HepG2 (cell line): ENCODE results near the gene PDILT. TPM values are rescaled to one million over a fixed set of nuclear protein-coding genes. Genes with fewer than 3 reads are reported as not detected.
A peak's percentile ranks its signal among the peaks of the same experiment; 100 is the strongest.

Source experiments
- CCDC6 ChIP-seq: sonication (generic); formaldehyde crosslinking; IDR thresholded peaks from 2 replicates; pipeline ENCODE4 v1.8.1; 2022; ENCODE audit warnings: mild to moderate bottlenecking, missing genetic modification reagents, moderate library complexity
- FOXO1 ChIP-seq: sonication (generic); formaldehyde crosslinking; IDR thresholded peaks from 2 replicates; pipeline ENCODE4 v1.4.0; 2020; ENCODE audit warnings: missing genetic modification reagents
- HMGA1 ChIP-seq: sonication (generic); formaldehyde crosslinking; conservative IDR thresholded peaks from 2 replicates; pipeline ENCODE4 v1.4.0; 2020; ENCODE audit warnings: missing genetic modification reagents
- KAT7 ChIP-seq: IDR thresholded peaks from 2 replicates; pipeline ENCODE4 v1.6.1; 2018; ENCODE audit warnings: borderline replicate concordance, missing compliant biosample characterization
- KMT2A ChIP-seq: sonication (generic); formaldehyde crosslinking; IDR thresholded peaks from 2 replicates; pipeline ENCODE4 v1.4.0; 2020; ENCODE audit warnings: missing genetic modification reagents
- MAZ ChIP-seq, 2 experiments: sonication (generic) in 1 of 2; formaldehyde crosslinking in 1 of 2; IDR thresholded peaks; 2 replicates each; pipeline versions ENCODE4 v1.5.0 to v1.6.1; 2012 to 2020; ENCODE audit warnings: low read depth in 2 of 2, mild to moderate bottlenecking in 2 of 2, borderline replicate concordance in 1 of 2, improper control_type of control experiment in 1 of 2, low read length in 1 of 2, missing genetic modification reagents in 1 of 2, moderate library complexity in 1 of 2
- MXI1 ChIP-seq: IDR thresholded peaks from 3 replicates; pipeline ENCODE4 v1.6.1; 2012; ENCODE audit warnings: low read depth, low read length, inconsistent platforms, borderline replicate concordance
- NFRKB ChIP-seq: fragments of 450-650 bp; IDR thresholded peaks from 2 replicates; pipeline ENCODE4 v1.6.1; 2017
- RFXANK ChIP-seq: IDR thresholded peaks from 2 replicates; pipeline ENCODE4 v1.6.1; 2016
- TGIF2 ChIP-seq: IDR thresholded peaks from 2 replicates; pipeline ENCODE4 v1.6.1; 2016; ENCODE audit warnings: control low read depth, missing compliant biosample characterization
- TSC22D2 ChIP-seq: sonication (generic); formaldehyde crosslinking; IDR thresholded peaks from 2 replicates; pipeline ENCODE4 v1.5.1; 2020; ENCODE audit warnings: missing genetic modification reagents, mild to moderate bottlenecking, borderline replicate concordance
- YY1 ChIP-seq: IDR thresholded peaks from 2 replicates; pipeline ENCODE4 v1.6.1; 2011; ENCODE audit warnings: low read length, low read depth, moderate library complexity, mild to moderate bottlenecking; ENCODE audit not compliant: insufficient read depth, insufficient replicate concordance
- ZBTB7B ChIP-seq: sonication (generic); formaldehyde crosslinking; IDR thresholded peaks from 2 replicates; pipeline ENCODE4 v1.4.0; 2020; ENCODE audit warnings: missing genetic modification reagents
- ZNF329 ChIP-seq: sonication (generic); formaldehyde crosslinking; IDR thresholded peaks from 2 replicates; pipeline ENCODE4 v1.9.0; 2021; ENCODE audit warnings: low read depth, mild to moderate bottlenecking, missing genetic modification reagents
- ZNF766 ChIP-seq: sonication (generic); formaldehyde crosslinking; IDR thresholded peaks from 2 replicates; pipeline ENCODE4 v1.5.0; 2020; ENCODE audit warnings: missing genetic modification reagents, borderline replicate concordance
- ZSCAN21 ChIP-seq: sonication (generic); formaldehyde crosslinking; IDR thresholded peaks from 2 replicates; pipeline ENCODE4 v1.8.0; 2022; ENCODE audit warnings: mild to moderate bottlenecking, missing genetic modification reagents, moderate library complexity, borderline replicate concordance
- ZSCAN22 ChIP-seq: sonication (generic); formaldehyde crosslinking; IDR thresholded peaks from 2 replicates; pipeline ENCODE4 v1.4.0; 2020; ENCODE audit warnings: mild to moderate bottlenecking, missing genetic modification reagents
- polyA plus RNA-seq, 8 experiments: library from polyadenylated mRNA; depleted of rRNA in 3 of 8; stranded (reverse) in 7 of 8; unstranded in 1 of 8; fragments of >200 nt; fragmentation: Illumina TruSeq in 4 of 8; extraction: Trizol in 4 of 8; gene quantifications; 2 replicates each; pipeline versions ENCODE4 v1.2.1 to v1.2.3, GENCODE V29; 2011 to 2016; ENCODE audit warnings: low read depth in 4 of 8, missing spikeins in 1 of 8, mixed read lengths in 1 of 8; ENCODE audit not compliant: insufficient read depth in 1 of 8
- total RNA-seq, 5 experiments: library from RNA; depleted of rRNA; stranded (reverse); fragments of >200 nt; fragmentation: Illumina TruSeq; extraction: Trizol; gene quantifications; 2 replicates each; pipeline ENCODE4 v1.2.3, GENCODE V29; 2016; ENCODE audit warnings: low read depth in 1 of 5
- TF ChIP-seq, protein P1 (sequence below): sonication (generic); formaldehyde crosslinking; conservative IDR thresholded peaks from 2 replicates; pipeline ENCODE4 v1.8.1; 2023; ENCODE audit warnings: missing genetic modification reagents
- TF ChIP-seq, protein P2 (sequence below): IDR thresholded peaks from 2 replicates; pipeline ENCODE4 v1.6.1; 2016; ENCODE audit warnings: missing biosample characterization, missing genetic modification reagents, low read depth
- TF ChIP-seq, protein P3 (sequence below): sonication (generic); formaldehyde crosslinking; IDR thresholded peaks from 2 replicates; pipeline ENCODE4 v1.5.1; 2020; ENCODE audit warnings: missing genetic modification reagents, mild to moderate bottlenecking, borderline replicate concordance
- TF ChIP-seq, protein P4 (sequence below): sonication (generic); formaldehyde crosslinking; IDR thresholded peaks from 2 replicates; pipeline ENCODE4 v1.5.0; 2020; ENCODE audit warnings: missing genetic modification reagents
- TF ChIP-seq, protein P5 (sequence below): sonication (generic); formaldehyde crosslinking; conservative IDR thresholded peaks from 2 replicates; pipeline ENCODE4 v1.4.0; 2020; ENCODE audit warnings: missing genetic modification reagents

The PDILT gene
- total and polyA plus RNA-seq, 2 of the 13 experiments (the other 11 are each of a cell fraction or from before 2014, with no cell fraction given), result not detected

DNA sequence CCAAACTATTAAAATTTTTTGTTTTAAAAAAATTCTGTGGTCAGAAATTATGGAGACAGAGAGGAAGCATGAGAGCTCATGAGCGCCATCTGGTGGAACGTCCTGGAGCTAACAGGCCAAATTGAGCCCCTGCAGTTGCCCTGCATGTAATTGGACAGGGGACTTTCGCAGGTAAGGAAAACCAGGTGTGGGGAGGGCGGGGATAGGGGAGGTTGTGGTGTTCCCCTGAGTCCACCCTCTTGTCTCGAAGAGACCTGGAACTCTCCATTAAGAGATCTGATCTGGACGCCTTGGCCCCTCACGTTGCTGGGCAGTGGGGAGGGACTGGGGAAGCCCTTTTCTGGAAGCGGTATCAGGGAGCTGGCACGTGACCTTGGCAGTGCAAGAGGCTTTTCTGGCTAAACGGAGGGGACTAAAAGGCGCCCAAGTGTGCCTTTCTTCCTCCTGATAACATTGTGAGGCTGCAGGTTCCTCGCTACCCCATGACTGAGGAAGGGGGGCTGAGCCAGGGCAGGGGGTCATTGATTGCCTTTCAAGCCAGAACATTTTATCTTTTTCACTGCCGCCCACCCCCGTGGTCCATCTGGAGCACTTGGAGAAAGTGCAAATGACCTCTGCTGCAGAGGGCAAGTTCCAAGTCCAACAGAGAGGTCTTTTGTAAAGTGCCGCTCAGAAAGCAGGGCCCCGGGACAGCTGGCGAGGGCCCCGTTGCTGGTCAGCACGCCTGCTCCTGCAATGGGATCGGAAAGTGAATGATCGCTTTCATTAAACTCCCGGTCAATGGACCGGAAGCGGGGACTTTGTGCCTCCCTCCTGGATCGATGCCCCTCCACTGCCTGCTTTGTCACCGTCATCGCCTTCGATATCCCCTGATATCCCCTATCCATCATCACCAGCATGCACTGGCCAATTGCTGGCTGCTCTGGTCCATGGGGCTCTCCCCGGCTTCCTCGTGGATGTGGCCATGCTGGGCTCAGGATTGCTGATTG is 18.4 kb downstream of the PDILT start (continued):
- peak; percentile 34 for TF ChIP-seq YY1
- TF ChIP-seq, protein P1, sequence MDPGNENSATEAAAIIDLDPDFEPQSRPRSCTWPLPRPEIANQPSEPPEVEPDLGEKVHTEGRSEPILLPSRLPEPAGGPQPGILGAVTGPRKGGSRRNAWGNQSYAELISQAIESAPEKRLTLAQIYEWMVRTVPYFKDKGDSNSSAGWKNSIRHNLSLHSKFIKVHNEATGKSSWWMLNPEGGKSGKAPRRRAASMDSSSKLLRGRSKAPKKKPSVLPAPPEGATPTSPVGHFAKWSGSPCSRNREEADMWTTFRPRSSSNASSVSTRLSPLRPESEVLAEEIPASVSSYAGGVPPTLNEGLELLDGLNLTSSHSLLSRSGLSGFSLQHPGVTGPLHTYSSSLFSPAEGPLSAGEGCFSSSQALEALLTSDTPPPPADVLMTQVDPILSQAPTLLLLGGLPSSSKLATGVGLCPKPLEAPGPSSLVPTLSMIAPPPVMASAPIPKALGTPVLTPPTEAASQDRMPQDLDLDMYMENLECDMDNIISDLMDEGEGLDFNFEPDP (CRISPR knock-in tag), result 0 out of 2 replicates have a peak, but pooled peaks have one; percentile 81
- TF ChIP-seq NFRKB, result no peak
- no peak for TF ChIP-seq KMT2A (CRISPR knock-in tag)
- no peak; the same call in 1 of the 2 replicates for TF ChIP-seq FOXO1 (CRISPR knock-in tag)
- no peak for TF ChIP-seq KAT7 (CRISPR knock-in tag)
- TF ChIP-seq, protein P2, sequence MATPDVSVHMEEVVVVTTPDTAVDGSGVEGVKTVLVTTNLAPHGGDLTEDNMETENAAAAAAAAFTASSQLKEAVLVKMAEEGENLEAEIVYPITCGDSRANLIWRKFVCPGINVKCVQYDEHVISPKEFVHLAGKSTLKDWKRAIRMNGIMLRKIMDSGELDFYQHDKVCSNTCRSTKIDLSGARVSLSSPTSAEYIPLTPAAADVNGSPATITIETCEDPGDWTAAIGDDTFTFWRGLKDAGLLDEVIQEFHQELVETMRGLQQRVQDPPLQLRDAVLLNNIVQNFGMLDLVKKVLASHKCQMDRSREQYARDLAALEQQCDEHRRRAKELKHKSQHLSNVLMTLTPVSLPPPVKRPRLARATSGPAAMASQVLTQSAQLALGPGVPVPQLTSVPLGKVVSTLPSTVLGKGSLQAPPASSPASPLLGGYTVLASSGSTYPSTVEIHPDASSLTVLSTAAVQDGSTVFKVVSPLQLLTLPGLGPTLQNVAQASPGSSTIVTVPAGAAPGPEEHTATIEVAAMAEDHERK (CRISPR knock-in tag), result no peak
- TF ChIP-seq CCDC6 (CRISPR knock-in tag), result peak; percentile 76; the same call in 1 of the 2 replicates
- TF ChIP-seq ZNF766 (CRISPR knock-in tag), result peak; percentile 21; the same call in 1 of the 2 replicates
- TF ChIP-seq, protein P3, sequence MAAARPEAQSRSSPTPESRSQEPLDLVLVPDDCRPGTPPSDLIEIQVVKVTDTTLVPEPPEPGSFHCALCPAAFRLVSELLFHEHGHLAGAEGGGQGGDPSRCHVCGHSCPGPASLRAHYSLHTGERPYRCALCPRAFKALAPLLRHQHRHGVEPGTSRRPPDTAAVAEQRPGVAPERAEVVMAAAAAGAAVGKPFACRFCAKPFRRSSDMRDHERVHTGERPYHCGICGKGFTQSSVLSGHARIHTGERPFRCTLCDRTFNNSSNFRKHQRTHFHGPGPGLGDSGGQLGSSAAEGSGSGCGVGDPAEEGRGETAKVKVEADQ (CRISPR knock-in tag), result 0 out of 2 replicates have a peak, but pooled peaks have one; percentile 63
- TF ChIP-seq ZNF329 (CRISPR knock-in tag), result no peak
- TF ChIP-seq TGIF2, result no peak
- TF ChIP-seq, protein P4, sequence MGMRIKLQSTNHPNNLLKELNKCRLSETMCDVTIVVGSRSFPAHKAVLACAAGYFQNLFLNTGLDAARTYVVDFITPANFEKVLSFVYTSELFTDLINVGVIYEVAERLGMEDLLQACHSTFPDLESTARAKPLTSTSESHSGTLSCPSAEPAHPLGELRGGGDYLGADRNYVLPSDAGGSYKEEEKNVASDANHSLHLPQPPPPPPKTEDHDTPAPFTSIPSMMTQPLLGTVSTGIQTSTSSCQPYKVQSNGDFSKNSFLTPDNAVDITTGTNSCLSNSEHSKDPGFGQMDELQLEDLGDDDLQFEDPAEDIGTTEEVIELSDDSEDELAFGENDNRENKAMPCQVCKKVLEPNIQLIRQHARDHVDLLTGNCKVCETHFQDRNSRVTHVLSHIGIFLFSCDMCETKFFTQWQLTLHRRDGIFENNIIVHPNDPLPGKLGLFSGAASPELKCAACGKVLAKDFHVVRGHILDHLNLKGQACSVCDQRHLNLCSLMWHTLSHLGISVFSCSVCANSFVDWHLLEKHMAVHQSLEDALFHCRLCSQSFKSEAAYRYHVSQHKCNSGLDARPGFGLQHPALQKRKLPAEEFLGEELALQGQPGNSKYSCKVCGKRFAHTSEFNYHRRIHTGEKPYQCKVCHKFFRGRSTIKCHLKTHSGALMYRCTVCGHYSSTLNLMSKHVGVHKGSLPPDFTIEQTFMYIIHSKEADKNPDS (CRISPR knock-in tag), result 0 out of 2 replicates have a peak, but pooled peaks have one; percentile 75
- no peak for TF ChIP-seq HMGA1 (CRISPR knock-in tag)
- TF ChIP-seq TSC22D2 (CRISPR knock-in tag), result no peak
- TF ChIP-seq ZBTB7B (CRISPR knock-in tag), result peak; percentile 95
- TF ChIP-seq RFXANK (CRISPR knock-in tag), result no peak
- TF ChIP-seq MAZ (IDR thresholded peaks at IDR 0.05; ENCODE audit: borderline replicate concordance, low read depth, low read length), result no peak
- no peak; the same call in none of the 2 replicates for TF ChIP-seq MAZ (CRISPR knock-in tag; IDR thresholded peaks at IDR 0.05; ENCODE audit: low read depth)
- TF ChIP-seq, protein P5, sequence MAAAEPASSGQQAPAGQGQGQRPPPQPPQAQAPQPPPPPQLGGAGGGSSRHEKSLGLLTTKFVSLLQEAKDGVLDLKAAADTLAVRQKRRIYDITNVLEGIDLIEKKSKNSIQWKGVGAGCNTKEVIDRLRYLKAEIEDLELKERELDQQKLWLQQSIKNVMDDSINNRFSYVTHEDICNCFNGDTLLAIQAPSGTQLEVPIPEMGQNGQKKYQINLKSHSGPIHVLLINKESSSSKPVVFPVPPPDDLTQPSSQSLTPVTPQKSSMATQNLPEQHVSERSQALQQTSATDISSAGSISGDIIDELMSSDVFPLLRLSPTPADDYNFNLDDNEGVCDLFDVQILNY, result no peak
- TF ChIP-seq ZSCAN21 (CRISPR knock-in tag), result 0 out of 2 replicates have a peak, but pooled peaks have one; percentile 48
- no peak; the same call in 1 of the 2 replicates for TF ChIP-seq ZSCAN22 (CRISPR knock-in tag)
- TF ChIP-seq MXI1, result no peak
